MM.1S (cell line): Measurements from ENCODE around the gene SOWAHC.
"Not testable (repeated sequence)": the region's sequence is repeated elsewhere in the genome, so short reads cannot be mapped to it uniquely, and the experiment has no call there.

Source experiments
- DNase-seq: peaks from one replicate; pipeline ENCODE4 v3.0.0-alpha.2; 2015
- H2AFZ ChIP-seq: fragments of 300-600 bp; sonication (generic); 2 replicates; pipeline ENCODE4 v1.6.0; 2016; ENCODE audit warnings: antibody characterized with exemption, low read length
- H3F3A ChIP-seq: fragments of 300-600 bp; sonication (generic); 2 replicates; pipeline ENCODE4 v1.6.1; 2016; ENCODE audit warnings: mild to moderate bottlenecking, antibody characterized with exemption, low read length, moderate library complexity, mixed read lengths; ENCODE audit not compliant: insufficient read depth
- H3K27ac ChIP-seq: fragments of 300-600 bp; sonication (generic); 2 replicates; pipeline ENCODE4 v1.5.1; 2016; ENCODE audit warnings: mild to moderate bottlenecking, low read length
- H3K27me3 ChIP-seq: fragments of 300-600 bp; sonication (generic); replicated peaks from 2 replicates; pipeline ENCODE4 v1.6.0; 2016; ENCODE audit warnings: low read length; ENCODE audit not compliant: insufficient read depth
- H3K36me3 ChIP-seq: fragments of 300-600 bp; sonication (generic); replicated peaks from 2 replicates; pipeline ENCODE4 v1.6.1; 2016; ENCODE audit warnings: mild to moderate bottlenecking, low read length, mixed read lengths; ENCODE audit not compliant: insufficient read depth
- H3K4me1 ChIP-seq: fragments of 300-600 bp; sonication (generic); 2 replicates; pipeline ENCODE4 v1.6.1; 2016; ENCODE audit warnings: low read length, mixed read lengths
- H3K4me2 ChIP-seq: fragments of 300-600 bp; sonication (generic); 2 replicates; pipeline ENCODE4 v1.6.0; 2016; ENCODE audit warnings: low read depth, low read length
- H3K4me3 ChIP-seq: fragments of 300-600 bp; sonication (generic); 2 replicates; pipeline ENCODE4 v1.5.1; 2016; ENCODE audit warnings: low read length, mixed read lengths
- H3K79me2 ChIP-seq: fragments of 300-600 bp; sonication (generic); 2 replicates; pipeline ENCODE4 v1.6.1; 2016; ENCODE audit warnings: mixed run types, low read length, mixed read lengths
- H3K9ac ChIP-seq: fragments of 300-600 bp; sonication (generic); 2 replicates; pipeline ENCODE4 v1.6.1; 2016; ENCODE audit warnings: low read length, mixed read lengths
- H3K9me2 ChIP-seq: fragments of 300-600 bp; sonication (generic); replicated peaks from 2 replicates; pipeline ENCODE4 v1.6.1; 2016; ENCODE audit warnings: mild to moderate bottlenecking, low read length, mixed read lengths; ENCODE audit not compliant: insufficient read depth
- H3K9me3 ChIP-seq: fragments of 300-600 bp; sonication (generic); replicated peaks from 2 replicates; pipeline ENCODE4 v1.6.1; 2016; ENCODE audit warnings: mild to moderate bottlenecking, low read length, mixed read lengths; ENCODE audit not compliant: insufficient read depth
- H4K20me1 ChIP-seq: fragments of 300-600 bp; sonication (generic); 2 replicates; pipeline ENCODE4 v1.6.1; 2016; ENCODE audit warnings: mild to moderate bottlenecking, low read length, moderate library complexity, mixed read lengths; ENCODE audit not compliant: insufficient read depth
- CTCF ChIP-seq: fragments of 300-600 bp; sonication (generic); IDR thresholded peaks from 2 replicates; pipeline ENCODE4 v1.5.1; 2016; ENCODE audit warnings: antibody characterized with exemption, low read length, mixed read lengths
- EZH2 ChIP-seq: fragments of 300-600 bp; sonication (generic); optimal IDR thresholded peaks from 2 replicates; pipeline ENCODE3; 2017; ENCODE audit warnings: low read depth, mild to moderate bottlenecking, antibody characterized with exemption, low read length, mixed read lengths
- EZH2phosphoT487 ChIP-seq: fragments of 300-600 bp; sonication (generic); IDR thresholded peaks from 2 replicates; pipeline ENCODE4 v1.6.1; 2018; ENCODE audit warnings: antibody characterized with exemption, low read length

The SOWAHC gene

GRCh38 chr2:109623297-109623696 is 9.1 kb downstream of the SOWAHC start:
- Histone ChIP-seq H3K4me2 (no peak overlapping the region), H3K27ac (peak overlapping the region; percentile 73; the same call in 1 of the 2 replicates), H4K20me1 (no peaks in the 10 kb centered on the region), H3K4me1 (peaks cover 60% of the 10 kb centered on the region), H3K9me3 (no peaks in the 10 kb centered on the region), H3K79me2 (no peaks in the 10 kb centered on the region), H3K36me3 (no peaks in the 10 kb centered on the region), H3K9me2 (no peaks in the 10 kb centered on the region), H3K4me3 (no peak overlapping the region), H3K9ac (no peak overlapping the region), H2AFZ (no peak overlapping the region), H3F3A (peaks cover 35% of the 10 kb centered on the region), H3K27me3 (no peaks in the 10 kb centered on the region)
- TF ChIP-seq EZH2phosphoT487 (no peak), CTCF (no peak), EZH2 (no peak)
- no peak for DNase-seq

GRCh38 chr2:109623923-109624322 is 9.8 kb downstream of the SOWAHC start:
- Histone ChIP-seq H3F3A (peaks cover 29% of the 10 kb centered on the region), H3K27me3 (no peaks in the 10 kb centered on the region), H3K9me3 (no peaks in the 10 kb centered on the region), H3K27ac (no peak overlapping the region), H3K4me2 (no peak overlapping the region), H3K36me3 (no peaks in the 10 kb centered on the region), H3K79me2 (no peaks in the 10 kb centered on the region), H3K9me2 (no peaks in the 10 kb centered on the region), H2AFZ (no peak overlapping the region), H3K4me3 (no peak overlapping the region), H3K9ac (no peak overlapping the region), H3K4me1 (peaks cover 53% of the 10 kb centered on the region), H4K20me1 (no peaks in the 10 kb centered on the region)
- no peak for DNase-seq
- no peak for TF ChIP-seq CTCF

- H3K4me2 ChIP-seq = no peak overlapping the region
- peaks cover 25% of the 10 kb centered on the region for H3F3A ChIP-seq
- peaks cover 49% of the 10 kb centered on the region for H3K4me1 ChIP-seq
- no peak for TF ChIP-seq CTCF
- TF ChIP-seq EZH2 = no peak
- no peak for TF ChIP-seq EZH2phosphoT487
- H3K79me2 ChIP-seq = no peaks in the 10 kb centered on the region
- H4K20me1 ChIP-seq = no peaks in the 10 kb centered on the region
- H3K9ac ChIP-seq = no peak overlapping the region
- H3K27me3 ChIP-seq = no peaks in the 10 kb centered on the region
- H3K36me3 ChIP-seq = no peaks in the 10 kb centered on the region
- DNase-seq = no peak
- no peaks in the 10 kb centered on the region for H3K9me2 ChIP-seq
- H3K9me3 ChIP-seq = no peaks in the 10 kb centered on the region
- no peak overlapping the region for H2AFZ ChIP-seq
- no peak overlapping the region for H3K4me3 ChIP-seq
- H3K27ac ChIP-seq = no peak overlapping the region
Measured at GRCh38 chr2:109624339-109624738, 10.2 kb downstream of the SOWAHC start.

- not testable (repeated sequence) for H3K79me2 ChIP-seq, H2AFZ ChIP-seq, H4K20me1 ChIP-seq, H3K9me2 ChIP-seq, H3K27ac ChIP-seq, H3K4me3 ChIP-seq, H3K27me3 ChIP-seq, H3K9me3 ChIP-seq, H3K9ac ChIP-seq, H3K36me3 ChIP-seq, H3K4me2 ChIP-seq, DNase-seq, H3F3A ChIP-seq
- H3K4me1 ChIP-seq = peaks cover 12% of the 10 kb centered on the region
Measured at GRCh38 chr2:109628321-109628720, 14.2 kb downstream of the SOWAHC start.
